Measurements from ENCODE around the gene TMEM238L.

Gene TMEM238L

DNA sequence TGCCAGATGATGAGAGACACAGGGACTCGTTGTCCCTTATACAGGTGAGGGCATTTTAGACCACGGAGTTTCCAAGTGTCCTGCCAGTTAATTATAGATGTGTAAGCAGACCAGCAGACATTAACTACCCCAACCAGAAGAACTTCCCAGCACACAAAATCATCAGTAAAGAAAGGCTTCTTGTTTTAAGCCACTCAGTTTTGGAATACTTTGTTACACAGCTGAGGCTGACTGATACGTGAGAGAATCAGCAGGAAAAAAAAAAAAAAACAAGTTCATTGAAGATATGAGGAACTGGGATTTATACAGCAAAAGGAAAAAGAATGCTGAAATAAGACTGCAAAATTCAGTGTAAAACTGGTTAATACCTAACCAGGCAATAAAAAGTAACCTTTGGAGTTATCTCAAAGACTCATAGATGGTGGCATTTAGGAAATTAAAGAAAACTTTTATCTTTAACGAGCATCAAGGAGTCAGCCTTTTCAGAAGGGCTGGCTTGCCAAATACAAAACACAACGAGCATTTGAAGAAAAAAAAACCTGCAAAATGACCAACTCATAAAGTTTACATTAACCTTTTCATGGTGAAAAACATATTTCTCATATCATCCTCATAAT is 28.1 kb downstream of the TMEM238L start:
- no peak for DNase-seq (ENCODE audit: low read depth in 3 of 3, low spot score in 1 of 3)

DNA sequence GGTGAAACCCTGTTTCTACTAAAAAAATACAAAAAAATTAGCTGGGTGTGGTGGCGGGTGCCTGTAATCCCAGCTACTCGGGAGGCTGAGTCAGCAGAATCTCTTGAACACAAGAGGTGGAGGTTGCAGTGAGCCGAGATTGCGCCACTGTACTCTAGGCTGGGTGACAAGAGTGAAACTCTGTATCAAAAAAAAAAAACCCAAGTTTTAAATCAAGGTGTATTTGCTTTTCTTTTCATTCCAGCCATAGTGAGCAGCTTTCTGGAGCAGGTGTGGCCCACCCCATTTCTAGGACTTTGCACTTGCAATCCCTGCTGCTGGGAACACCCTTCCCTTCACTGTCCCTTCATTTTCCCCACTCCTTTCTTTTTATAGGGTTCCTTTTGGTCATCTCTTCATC is 28.8 kb downstream of the TMEM238L start:
- no peak for DNase-seq (ENCODE audit: low read depth in 3 of 3, low spot score in 1 of 3)

DNA sequence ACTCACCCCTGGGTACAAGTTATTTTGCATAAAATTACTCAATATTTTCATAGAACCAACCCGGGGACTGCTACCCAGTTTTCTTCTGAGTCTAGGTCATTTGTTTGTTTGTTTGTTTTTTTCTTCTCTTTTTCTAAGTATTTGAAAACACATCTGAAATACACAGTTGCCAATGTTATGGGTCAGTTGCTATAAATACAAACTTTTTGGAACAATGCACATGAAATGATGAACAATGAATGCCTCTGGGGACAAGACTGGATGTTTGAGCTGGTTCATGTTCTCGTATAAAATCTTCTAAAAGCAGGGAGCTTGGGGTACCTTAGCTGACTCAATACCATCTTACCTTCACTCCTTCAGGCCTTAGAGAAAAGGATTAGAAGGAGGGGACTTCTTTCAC is 30.5 kb downstream of the TMEM238L start:
- DNase-seq (ENCODE audit: low read depth in 3 of 3, low spot score in 1 of 3), result no peak

DNA sequence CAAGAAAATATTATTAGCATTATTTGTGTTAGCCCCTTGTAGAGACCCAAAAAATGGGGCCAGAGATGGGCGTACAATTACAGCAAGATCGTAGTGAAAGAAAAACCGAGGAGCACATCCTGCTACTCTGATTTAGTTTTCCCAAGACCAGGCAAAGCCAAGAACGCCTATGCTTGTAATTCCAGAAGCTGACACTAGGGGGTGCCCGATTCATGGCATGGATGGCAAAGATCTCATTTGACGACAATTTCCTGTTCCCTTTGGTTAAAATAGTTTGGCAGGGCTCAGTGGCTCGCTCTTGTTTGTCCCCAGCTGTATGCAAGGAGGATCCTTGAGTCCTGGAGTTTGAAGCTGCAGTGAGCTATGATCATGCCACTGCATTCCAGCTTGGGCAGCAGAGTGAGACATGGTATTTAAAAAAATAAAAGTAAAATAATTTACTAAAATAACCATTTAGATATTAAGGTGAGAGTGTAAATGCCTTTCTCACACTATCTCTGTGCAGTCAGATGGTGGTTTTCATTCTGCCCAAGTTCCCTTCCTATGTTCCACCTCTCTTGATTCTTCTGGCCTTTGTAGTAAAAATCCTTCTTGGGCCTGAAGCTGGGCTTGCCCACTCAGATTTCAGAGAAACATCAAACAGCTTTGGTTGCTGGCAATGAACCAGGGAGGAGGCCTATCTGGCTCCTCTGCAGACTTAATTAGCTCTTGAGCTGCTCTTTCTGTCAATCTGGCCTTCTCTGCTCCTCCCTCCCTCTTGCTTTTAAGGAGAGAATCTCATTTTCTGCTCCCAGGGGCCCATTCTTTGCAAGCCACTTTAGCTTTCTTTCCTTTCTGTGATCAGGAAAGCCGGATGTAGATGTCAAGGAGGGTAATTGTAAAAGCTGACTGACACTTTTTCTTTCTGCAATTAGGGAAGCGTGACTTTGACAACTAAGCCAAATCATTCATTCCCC is 31.2 kb downstream of the TMEM238L start:
- DNase-seq (ENCODE audit: low read depth in 3 of 3, low spot score in 1 of 3), result no peak

DNA sequence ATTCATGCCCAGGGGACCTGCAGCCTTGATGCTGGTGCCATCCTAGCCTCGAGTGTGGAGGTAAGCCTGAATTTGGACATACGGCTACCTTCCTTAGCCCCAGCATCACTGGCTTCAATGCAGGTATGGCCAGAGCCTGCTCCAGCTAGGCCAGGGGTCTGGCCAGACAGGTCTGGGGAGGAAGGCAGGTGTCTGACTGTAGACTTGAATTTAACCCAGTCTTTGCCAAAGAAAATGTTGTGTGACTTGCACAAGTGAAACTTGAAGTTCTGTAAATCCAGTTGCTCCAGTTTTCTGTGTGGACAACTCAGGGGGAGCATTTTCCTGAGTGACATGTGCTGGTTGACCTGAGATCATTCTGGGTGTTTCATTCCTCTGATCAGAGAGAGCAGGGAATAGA is 32.8 kb downstream of the TMEM238L start:
- DNase-seq (ENCODE audit: low read depth in 3 of 3, low spot score in 1 of 3), result no peak

DNA sequence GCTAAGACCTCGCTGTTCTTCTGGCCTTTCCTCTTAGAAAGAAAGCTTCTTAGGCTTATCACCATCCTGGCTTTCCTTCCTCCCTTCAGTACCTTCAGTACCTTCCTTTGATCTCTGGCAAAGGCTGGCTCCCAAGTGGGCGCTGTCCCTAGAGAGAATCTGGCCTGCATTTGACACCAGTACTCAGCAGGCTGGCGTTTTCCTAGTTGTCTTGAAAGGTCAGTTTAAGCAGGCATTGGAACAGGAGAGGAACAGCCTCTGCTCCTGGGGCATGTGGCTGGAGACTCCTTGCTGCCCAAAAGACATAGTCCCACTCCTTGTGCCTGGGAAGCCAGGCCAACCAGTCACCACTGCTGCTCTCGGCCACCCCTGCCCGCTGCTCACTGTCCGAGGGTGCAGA is 34.1 kb downstream of the TMEM238L start:
- no peak for DNase-seq (ENCODE audit: low read depth in 3 of 3, low spot score in 1 of 3)

DNA sequence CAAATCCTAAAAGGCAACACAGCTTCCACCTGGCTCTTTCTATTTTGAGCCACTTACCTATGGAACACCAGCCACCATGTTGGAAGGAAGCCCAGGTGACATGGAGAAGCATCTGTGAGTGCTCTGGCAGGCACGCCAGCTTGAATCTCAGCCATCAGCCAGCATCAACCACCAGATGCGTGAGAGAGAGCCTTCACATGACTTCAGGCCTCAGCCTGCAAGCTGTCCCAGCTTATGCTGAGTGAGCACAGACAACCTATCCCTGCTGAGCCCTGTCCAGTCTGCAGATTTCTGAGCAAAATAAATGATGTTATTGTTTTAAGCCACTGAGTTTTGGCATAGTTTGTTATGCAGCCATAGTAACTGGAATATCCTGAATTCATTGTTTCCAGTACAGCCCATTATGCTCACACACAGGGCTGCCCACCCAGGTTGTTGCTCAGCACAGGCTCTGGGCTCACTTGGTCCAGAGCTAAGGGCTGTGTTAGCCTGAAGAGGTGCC is 35.1 kb downstream of the TMEM238L start:
- no peak for DNase-seq (ENCODE audit: low read depth in 3 of 3, low spot score in 1 of 3)

DNA sequence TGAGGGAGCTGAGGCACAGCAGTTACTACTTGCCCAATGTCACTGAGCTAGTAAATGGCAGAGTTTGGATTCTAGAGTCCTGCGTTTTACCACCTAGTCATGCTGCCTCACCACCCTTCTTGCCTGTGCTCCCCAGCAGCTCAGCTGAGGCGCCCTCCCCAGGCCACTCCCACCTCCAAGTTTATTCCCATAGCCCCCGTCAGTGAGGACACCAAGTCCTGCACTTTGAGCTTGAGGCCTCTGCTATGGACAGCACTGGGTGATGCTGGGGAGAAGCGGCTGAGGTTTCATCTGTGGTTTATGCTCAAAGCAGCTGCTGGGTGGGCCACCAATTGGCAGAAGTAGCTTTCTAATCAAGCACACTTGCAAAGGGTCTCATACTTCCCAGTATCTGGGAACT is 36.7 kb downstream of the TMEM238L start:
- DNase-seq (ENCODE audit: low read depth in 3 of 3, low spot score in 1 of 3), result no peak

DNA sequence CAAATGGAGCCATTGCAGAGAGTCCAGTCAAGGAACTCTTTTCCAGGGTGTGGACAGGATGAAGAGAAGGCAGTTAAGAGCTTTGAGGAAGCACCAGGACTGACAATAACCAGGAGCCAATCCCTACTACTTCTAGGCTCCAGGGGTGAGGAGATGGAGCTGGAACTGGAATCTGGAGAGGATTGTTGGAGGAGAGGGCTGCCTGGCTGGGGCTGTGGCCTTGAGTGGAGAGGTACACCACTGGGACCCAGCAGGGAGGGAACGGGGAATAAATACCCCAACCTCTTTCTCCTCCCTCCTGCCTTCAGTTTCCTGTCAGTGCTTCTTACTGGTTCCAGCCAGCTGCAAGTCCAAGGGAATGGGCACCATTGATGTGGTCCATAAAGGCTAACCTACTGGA is 41.9 kb downstream of the TMEM238L start:
- no peak for DNase-seq (ENCODE audit: low read depth in 3 of 3, low spot score in 1 of 3)

DNA sequence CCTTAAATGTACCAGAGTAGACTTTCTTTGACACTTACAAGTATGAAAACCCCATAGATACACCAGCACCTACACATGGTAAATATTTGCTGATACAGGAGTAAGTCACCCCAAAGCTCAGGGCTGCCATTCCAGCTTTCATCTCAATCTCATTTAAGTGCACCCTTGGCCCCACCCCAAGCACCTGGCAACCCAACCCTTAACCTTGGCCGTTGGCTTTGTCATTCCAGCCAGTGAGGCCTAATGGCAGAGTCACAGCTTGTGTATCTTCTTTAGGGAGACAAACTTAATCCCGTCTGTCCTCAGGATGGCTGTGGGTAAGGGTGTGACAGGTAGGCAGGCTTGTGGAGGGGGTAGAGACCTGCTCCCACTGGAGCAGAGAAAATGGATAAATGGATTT is 42.6 kb downstream of the TMEM238L start:
- no peak for DNase-seq (ENCODE audit: low read depth in 3 of 3, low spot score in 1 of 3)

DNA sequence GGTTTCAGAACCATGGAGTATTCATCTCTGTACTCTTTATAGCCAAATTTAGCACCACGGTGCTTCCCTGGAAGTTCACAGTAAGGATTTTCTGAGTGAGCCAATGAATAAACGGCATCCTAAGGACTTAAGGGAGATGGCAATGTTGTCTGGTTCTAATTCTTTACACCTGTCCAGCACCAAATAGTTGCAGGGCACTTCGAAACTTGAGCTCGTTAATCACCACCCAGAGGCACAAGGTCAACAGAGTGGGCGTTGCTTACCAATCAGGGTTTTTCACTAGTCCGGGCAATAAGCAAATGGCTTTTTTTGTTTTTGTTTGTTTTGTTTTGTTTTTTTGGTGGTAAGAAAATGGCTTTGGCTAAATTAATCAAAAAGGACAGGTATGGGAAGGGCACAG is 45.8 kb downstream of the TMEM238L start:
- DNase-seq (ENCODE audit: low read depth in 3 of 3, low spot score in 1 of 3), result no peak

DNA sequence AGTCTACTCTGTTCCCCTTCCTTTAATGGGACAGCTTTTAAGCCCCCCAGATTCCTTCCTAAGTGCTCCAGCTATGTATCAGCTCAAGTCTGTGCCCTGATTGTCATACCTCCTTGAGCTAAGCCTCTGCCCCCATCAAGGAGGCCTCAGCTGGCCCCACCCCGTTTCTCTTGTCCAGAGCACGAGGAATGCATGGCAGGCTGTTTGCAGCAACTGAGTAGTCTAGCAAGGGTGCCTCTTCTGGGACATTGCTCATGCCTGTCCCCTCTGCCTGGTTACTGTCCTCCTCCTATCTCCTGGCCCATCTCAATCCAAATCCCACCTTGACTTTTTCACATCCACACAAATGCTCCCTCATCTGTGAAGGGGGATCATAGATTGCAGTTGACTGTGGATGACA is 46.3 kb downstream of the TMEM238L start:
- no peak for DNase-seq (ENCODE audit: low read depth in 3 of 3, low spot score in 1 of 3)

DNA sequence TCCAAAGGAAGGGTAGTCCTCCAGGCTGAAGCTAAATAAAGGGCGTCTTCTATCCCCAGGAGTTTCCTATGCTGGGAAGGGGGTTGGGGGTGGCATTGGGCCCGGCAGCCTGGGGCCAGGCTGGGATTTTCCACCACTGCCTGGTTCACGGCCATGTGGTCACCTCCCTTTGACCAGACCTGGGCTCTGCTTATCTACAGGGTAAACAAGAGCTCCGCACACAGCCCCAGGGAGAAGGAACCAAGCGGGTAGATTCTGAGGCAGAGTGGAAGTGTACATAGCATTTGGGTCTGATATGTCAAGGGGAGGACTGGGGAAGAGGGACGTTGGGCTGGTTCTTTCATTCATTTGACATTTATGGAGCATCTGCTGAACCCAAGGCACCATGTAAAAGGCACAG is 46.8 kb downstream of the TMEM238L start:
- DNase-seq (ENCODE audit: low read depth in 3 of 3, low spot score in 1 of 3), result no peak

DNA sequence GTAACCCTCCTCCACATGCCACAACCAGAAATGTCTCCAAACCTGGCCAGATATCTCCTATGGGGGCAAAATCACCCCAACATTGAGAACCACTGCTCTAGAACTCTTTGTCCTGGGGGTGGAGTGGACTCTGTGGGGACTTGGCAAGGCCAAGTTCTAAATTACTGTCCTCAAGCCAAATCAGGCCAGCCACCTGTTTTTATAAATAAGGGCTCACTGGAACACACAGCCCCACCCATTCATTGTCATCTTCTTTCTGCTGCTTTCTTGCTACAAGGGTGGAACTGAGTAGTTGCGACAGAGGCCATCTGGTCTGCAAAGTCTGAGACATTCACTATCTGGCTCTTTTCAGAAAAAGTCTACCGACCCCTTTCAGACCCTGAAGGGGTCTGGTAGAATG is 47.3 kb downstream of the TMEM238L start:
- no peak for DNase-seq (ENCODE audit: low read depth in 3 of 3, low spot score in 1 of 3)

DNA sequence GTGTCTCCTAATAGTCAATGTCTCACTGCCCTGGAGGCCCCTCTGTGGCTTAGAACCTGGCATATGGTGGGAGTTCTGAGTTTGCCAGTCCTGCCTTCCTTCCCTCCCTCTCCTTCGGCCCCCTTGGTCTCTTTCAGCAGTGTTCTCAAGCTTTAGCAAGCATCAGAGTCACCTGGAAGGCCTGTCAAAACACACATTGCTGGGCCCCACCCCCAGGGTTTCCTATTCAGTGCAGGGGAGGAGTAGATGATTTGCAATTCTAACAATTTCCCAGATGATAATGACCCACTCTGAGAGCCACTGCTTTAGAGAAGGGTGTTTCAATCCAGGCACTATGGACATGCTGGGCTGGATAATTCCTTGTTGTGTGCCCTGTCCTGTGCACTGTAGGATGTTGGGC is 47.7 kb downstream of the TMEM238L start:
- no peak for DNase-seq (ENCODE audit: low read depth in 3 of 3, low spot score in 1 of 3)

DNA sequence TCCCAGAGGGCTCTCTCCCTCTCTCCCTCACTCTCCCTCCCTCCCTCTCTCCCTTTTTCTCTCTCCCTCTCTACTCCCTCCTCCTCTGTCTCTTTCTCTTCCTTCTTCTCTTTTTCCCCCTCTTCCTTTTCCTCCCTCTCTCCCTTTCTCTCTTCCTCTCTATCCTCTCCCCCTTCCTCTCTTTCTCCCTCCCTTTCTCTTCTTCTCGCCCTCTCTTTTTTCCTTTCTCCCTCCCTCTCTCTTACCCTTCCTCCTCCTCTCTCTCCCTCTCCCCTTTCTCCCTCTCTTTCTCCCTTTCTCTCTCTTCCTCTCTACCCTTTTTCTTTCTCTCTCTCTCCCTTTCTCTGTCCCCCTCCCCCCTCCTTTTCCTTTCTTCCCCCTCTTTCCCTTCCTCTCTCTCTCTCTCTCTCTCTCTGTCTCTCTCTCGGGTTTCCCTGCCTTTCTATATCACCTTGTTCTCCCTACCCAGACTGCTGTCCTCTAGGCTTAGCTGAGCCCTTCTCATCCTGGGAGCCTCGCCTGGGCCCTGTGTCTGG is 48.2 kb downstream of the TMEM238L start:
- DNase-seq (ENCODE audit: low read depth in 3 of 3, low spot score in 1 of 3), result no peak

DNA sequence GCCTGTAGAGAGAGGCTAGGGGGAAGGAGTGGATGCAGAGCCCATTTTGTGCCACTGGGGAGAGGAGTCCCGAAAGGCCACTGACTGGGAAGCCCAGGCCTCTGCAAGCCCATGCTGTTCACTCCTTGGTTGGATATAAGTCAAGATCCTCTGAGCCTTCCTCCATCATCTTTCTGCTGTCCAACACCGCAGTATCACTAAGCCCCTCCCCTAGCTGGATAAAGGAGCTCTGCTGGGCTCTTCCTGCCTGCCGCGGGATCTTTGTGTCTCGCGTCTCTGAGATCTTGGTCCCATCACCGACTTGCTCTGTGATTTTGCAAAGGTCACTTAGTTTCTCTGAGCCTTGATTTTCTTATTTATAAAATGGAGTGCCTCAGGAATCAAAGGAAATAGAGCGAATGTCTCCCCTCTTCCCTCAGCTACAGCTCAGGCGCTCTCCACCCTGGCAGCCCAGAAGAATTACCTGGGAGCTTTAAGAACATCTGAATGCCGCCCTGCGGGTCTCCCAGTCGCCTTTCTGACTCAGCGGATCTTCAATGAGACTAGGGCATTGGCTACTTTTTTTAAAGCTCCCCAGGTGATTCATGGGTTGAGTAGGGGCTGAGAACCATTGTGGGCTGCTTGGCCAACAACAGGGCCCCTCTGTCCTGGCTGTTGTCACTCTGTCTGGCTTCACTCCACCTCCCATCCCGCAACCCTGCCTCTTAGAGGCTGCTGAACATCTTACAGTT is 48.9 kb downstream of the TMEM238L start:
- DNase-seq (ENCODE audit: low read depth in 3 of 3, low spot score in 1 of 3), result no peak

DNA sequence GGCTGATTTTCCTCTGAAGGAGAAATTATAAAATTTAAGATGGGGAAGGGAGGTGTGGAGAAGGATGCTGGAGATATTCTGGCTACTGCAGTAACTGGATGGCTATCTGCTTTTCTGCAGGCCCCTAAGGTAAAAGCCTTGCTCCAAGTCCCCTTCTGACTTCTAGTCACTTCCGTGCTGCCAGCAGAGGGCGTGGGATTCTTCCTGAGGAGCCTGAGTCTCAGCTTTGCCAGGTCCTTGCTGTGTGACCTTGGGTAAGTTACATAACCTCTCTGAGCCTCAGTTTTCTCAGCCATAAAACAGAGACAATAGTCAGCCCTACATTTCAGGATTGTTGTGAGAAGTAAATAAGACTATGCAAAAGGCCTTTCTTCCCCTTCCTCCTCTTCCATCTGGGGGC is 49.8 kb downstream of the TMEM238L start:
- DNase-seq (ENCODE audit: low read depth in 3 of 3, low spot score in 1 of 3), result no peak

DNA sequence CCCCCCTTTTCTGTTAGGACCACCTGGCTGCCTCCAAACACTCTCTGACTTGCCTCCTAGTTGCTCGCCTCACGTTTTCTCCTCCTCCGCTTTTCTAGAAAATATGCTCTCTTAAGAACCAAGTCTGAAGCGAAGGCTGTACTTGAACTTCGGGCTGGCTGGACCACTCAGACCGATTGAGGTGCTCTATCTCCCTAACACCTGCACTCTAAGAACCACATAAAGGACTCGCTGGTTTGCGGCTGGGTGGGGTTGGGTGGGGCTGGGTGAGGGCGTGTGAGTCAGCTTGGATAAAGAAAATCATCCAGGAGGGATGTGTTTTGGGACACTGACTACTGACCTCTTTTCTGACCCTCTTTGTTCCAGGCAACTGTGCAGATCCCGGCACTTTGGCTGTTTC is 51.2 kb downstream of the TMEM238L start:
- DNase-seq (ENCODE audit: low read depth in 3 of 3, low spot score in 1 of 3), result no peak

DNA sequence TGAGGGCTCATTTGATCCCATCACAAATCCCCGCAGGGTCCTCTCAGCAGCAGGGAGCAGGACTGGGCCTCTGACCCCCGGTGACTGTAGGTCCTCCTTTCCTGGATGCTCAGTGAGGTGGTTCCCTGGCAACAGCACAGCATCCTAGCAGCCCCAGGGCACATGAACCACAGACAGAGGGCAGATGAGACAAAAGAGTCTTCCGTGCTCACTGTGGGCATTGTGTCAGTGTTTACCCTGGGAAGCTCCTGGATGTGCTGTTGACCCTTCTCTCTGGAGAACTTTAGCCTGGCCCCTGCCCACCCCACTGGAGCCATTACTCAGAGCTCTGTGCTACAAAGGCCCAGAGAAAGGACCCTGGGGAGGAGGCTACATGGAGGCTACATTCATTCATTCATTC is 52.3 kb downstream of the TMEM238L start:
- DNase-seq (ENCODE audit: low read depth in 3 of 3, low spot score in 1 of 3), result no peak

DNA sequence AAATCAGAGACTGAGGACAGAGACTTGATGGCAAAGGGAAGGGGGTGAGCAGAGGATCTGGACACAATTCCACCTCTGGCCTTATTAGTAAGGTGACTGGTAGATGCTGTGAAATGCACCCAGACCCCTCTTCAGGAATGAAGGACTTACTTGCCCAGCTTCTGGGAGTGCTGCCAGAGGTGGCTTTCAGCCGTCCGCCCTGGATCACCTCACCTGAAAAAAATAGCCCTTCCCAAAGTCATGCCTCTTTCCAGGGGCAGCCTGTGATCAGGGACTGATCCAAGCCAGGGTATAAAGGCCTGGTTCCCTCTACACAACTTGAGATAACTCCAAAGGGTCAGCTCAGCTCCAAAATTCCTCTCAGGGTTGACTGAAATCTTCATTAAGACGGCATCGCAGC is 53.7 kb downstream of the TMEM238L start:
- DNase-seq (ENCODE audit: low read depth in 3 of 3, low spot score in 1 of 3), result no peak

Data from stimulated activated CD4-positive, alpha-beta T cell treated with anti-CD3 and anti-CD28 coated beads, TNF-alpha, amount 100 ng/mL, for 1 hour (primary cell).